SU-DHL-6 (cell line): ENCODE data around the gene ARHGAP8.

Experiments used
- H2AFZ ChIP-seq: fragments of 200-600 bp; sonication (generic); 2 replicates; pipeline ENCODE4 v1.6.1; 2014; ENCODE audit warnings: low read depth, mild to moderate bottlenecking, moderate library complexity, mixed read lengths, antibody characterized with exemption, low read length; ENCODE audit not compliant: severe bottlenecking
- H3F3A ChIP-seq: fragments of 200-600 bp; shearing (Covaris generic); 2 replicates; pipeline ENCODE4 v1.6.0; 2016; ENCODE audit warnings: antibody characterized with exemption, mild to moderate bottlenecking; ENCODE audit not compliant: insufficient read depth
- H3K27ac ChIP-seq: fragments of 200-600 bp; sonication (generic); 2 replicates; pipeline ENCODE4 v1.5.1; 2016; ENCODE audit warnings: low read depth, mild to moderate bottlenecking, low read length, moderate library complexity, mixed read lengths
- H3K27me3 ChIP-seq: fragments of 200-600 bp; sonication (generic), shearing (Covaris generic); 2 replicates; pipeline ENCODE4 v1.6.0; 2014; ENCODE audit warnings: mild to moderate bottlenecking, low read length
- H3K36me3 ChIP-seq: fragments of 200-600 bp; sonication (generic); 2 replicates; pipeline ENCODE4 v1.6.1; 2014; ENCODE audit warnings: mild to moderate bottlenecking, low read length, mixed read lengths
- H3K4me2 ChIP-seq: fragments of 300-600, 200-600 bp; shearing (Covaris generic), sonication (generic); 2 replicates; pipeline ENCODE4 v1.6.0; 2014; ENCODE audit warnings: low read length, low read depth, mild to moderate bottlenecking; ENCODE audit not compliant: poor library complexity, severe bottlenecking
- H3K4me3 ChIP-seq: fragments of 200-600 bp; sonication (generic); 2 replicates; pipeline ENCODE4 v1.5.1; 2014; ENCODE audit warnings: antibody characterized with exemption, low read length, mild to moderate bottlenecking, mixed read lengths; ENCODE audit not compliant: insufficient read depth, poor library complexity, severe bottlenecking
- H3K79me2 ChIP-seq: fragments of 200-600 bp; sonication (generic); 2 replicates; pipeline ENCODE4 v1.6.1; 2014; ENCODE audit warnings: mild to moderate bottlenecking, low read length, moderate library complexity; ENCODE audit not compliant: insufficient read depth
- H3K9ac ChIP-seq: fragments of 200-600 bp; sonication (generic); 2 replicates; pipeline ENCODE4 v1.7.0; 2014; ENCODE audit warnings: mild to moderate bottlenecking, low read length
- H3K9me2 ChIP-seq: fragments of 200-600 bp; sonication (generic); replicated peaks from 2 replicates; pipeline ENCODE4 v1.6.1; 2014; ENCODE audit warnings: low read length; ENCODE audit not compliant: insufficient read depth
- H3K9me3 ChIP-seq: fragments of 200-600 bp; sonication (generic); 2 replicates; pipeline ENCODE4 v1.6.1; 2014; ENCODE audit warnings: low read length, mixed read lengths; ENCODE audit not compliant: insufficient read depth
- H4K20me1 ChIP-seq: fragments of 200-600 bp; sonication (generic); 2 replicates; pipeline ENCODE4 v1.6.1; 2014; ENCODE audit warnings: low read depth, mild to moderate bottlenecking, antibody characterized with exemption, low read length, moderate library complexity, mixed read lengths
- EZH2phosphoT487 ChIP-seq: fragments of 200-600 bp; sonication (generic), shearing (Covaris generic); conservative IDR thresholded peaks from 2 replicates; pipeline ENCODE4 v1.6.1; 2018; ENCODE audit warnings: mild to moderate bottlenecking, antibody characterized with exemption, low read length, moderate library complexity, mixed read lengths
- TF ChIP-seq, protein P1 (sequence below): fragments of 200-600 bp; sonication (generic); IDR thresholded peaks from one replicate; pipeline ENCODE4 v1.5.1; 2017; ENCODE audit warnings: antibody characterized with exemption, mild to moderate bottlenecking, low read length, moderate library complexity; ENCODE audit not compliant: insufficient read depth, poor library complexity, severe bottlenecking

Gene ARHGAP8

DNA sequence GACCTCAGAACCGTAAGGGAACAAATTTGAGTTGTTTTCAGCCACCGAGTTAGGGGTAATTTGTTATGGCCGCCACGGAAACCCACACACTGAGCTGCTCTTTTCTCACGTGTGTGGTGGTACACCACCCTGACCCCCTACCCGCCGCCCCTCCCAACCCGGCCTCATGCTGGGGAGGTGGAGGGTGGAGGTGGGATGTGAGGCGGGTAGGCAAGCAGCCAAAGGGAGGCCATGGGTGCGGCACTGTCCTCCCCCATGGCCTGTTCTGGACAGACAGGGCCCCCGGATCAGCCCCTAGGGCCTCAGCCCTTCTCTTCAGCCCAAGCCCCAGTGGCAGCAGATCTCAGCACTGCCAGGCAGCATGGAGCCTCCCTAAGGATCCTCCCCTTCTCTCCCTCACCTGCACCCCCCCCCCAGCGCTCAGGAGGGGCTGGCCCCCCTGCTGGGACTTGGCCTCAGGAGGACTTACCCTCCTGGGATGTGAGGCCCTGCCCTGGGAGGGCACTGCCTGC is 42.4 kb upstream of the ARHGAP8 start:
- TF ChIP-seq, protein P1, sequence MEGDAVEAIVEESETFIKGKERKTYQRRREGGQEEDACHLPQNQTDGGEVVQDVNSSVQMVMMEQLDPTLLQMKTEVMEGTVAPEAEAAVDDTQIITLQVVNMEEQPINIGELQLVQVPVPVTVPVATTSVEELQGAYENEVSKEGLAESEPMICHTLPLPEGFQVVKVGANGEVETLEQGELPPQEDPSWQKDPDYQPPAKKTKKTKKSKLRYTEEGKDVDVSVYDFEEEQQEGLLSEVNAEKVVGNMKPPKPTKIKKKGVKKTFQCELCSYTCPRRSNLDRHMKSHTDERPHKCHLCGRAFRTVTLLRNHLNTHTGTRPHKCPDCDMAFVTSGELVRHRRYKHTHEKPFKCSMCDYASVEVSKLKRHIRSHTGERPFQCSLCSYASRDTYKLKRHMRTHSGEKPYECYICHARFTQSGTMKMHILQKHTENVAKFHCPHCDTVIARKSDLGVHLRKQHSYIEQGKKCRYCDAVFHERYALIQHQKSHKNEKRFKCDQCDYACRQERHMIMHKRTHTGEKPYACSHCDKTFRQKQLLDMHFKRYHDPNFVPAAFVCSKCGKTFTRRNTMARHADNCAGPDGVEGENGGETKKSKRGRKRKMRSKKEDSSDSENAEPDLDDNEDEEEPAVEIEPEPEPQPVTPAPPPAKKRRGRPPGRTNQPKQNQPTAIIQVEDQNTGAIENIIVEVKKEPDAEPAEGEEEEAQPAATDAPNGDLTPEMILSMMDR: no peak
- no peak for TF ChIP-seq EZH2phosphoT487
- Histone ChIP-seq H3K27ac (no peak overlapping the region), H3K27me3 (no peaks in the 10 kb centered on the region), H3K4me2 (no peak overlapping the region), H3K4me3 (no peak overlapping the region), H3K9me3 (no peaks in the 10 kb centered on the region), H2AFZ (no peak overlapping the region), H3K79me2 (no peaks in the 10 kb centered on the region), H3K36me3 (no peaks in the 10 kb centered on the region), H3K9me2 (no peaks in the 10 kb centered on the region), H3F3A (no peaks in the 10 kb centered on the region), H3K9ac (no peak overlapping the region), H4K20me1 (no peaks in the 10 kb centered on the region)

DNA sequence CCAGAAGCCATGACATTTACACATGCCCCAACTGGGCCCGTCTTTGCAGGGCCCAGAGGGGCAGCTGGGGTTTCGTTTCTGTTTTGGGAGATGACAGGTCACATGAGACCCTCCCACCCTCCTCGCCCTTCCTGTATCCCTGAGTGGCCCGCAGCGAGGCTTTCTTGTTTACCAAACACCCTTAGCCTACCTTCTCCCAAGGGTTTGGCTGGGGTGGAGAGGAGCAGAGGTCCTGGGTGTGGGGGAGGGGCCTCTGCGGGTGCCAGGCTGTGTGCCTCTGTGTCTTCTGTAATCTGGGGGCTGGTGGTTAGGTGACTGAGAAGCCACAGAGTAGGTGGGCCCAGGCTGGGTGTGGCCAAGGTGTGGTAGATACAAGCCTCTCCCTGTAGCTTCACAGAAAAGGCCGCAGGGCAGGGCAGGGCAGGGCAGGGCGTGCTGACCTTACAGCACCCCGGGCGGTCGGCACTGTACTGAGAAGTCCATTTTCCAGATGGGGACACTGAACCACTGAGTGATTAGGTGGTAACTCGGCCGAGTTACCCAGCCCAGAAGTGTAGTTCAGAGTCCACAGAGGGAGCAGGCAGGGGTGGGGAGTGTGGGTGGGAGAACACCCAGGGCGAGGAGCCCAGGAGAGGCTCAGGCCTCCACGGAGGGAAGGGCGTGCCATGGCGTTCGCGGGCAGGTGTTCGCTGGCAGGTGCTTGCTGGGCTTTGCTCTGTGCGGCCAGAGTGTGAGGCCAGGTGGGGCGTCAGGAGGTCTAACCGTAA is 41.7 kb upstream of the ARHGAP8 start:
- no peaks in the 10 kb centered on the region for H3K9me2 ChIP-seq
- no peak overlapping the region for H2AFZ ChIP-seq
- H3K4me2 ChIP-seq: no peak overlapping the region
- TF ChIP-seq, protein P1: no peak
- no peak for TF ChIP-seq EZH2phosphoT487
- H3K79me2 ChIP-seq: no peaks in the 10 kb centered on the region
- H3F3A ChIP-seq: no peaks in the 10 kb centered on the region
- no peaks in the 10 kb centered on the region for H4K20me1 ChIP-seq
- no peaks in the 10 kb centered on the region for H3K27me3 ChIP-seq
- H3K9ac ChIP-seq: no peak overlapping the region
- H3K36me3 ChIP-seq: no peaks in the 10 kb centered on the region
- no peaks in the 10 kb centered on the region for H3K9me3 ChIP-seq
- no peak overlapping the region for H3K27ac ChIP-seq
- no peak overlapping the region for H3K4me3 ChIP-seq

DNA sequence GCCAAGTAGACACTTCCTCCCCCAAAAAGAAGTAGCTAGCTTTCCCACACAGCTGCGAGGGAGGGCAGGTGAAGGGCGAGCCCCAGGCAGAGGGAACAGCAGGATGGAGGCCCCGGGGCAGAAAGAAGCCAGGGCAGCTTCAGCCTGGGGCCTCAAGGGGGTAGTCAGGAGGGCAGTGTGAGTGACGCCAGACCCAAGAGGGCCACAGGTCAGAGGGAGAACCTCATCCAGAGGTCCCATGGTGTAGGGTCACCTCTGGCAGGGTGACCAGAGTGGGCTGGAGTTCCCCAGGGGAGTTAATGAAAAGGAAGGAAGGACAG is 41.2 kb upstream of the ARHGAP8 start:
- no peak overlapping the region for H3K9ac ChIP-seq
- H3K36me3 ChIP-seq: no peaks in the 10 kb centered on the region
- H3K9me2 ChIP-seq: no peaks in the 10 kb centered on the region
- H3K27ac ChIP-seq: no peak overlapping the region
- TF ChIP-seq, protein P1: no peak
- H3K79me2 ChIP-seq: no peaks in the 10 kb centered on the region
- H4K20me1 ChIP-seq: no peaks in the 10 kb centered on the region
- H3K27me3 ChIP-seq: no peaks in the 10 kb centered on the region
- H3K9me3 ChIP-seq: no peaks in the 10 kb centered on the region
- H2AFZ ChIP-seq: no peak overlapping the region
- H3K4me3 ChIP-seq: no peak overlapping the region
- H3K4me2 ChIP-seq: no peak overlapping the region
- H3F3A ChIP-seq: no peaks in the 10 kb centered on the region
